Suppressor macrophage (primary cell): ENCODE measurements around the gene NEDD4.
A peak's percentile ranks its signal among the peaks of the same experiment; 100 is the strongest.
"Not testable (repeated sequence)": the region's sequence is repeated elsewhere in the genome, so short reads cannot be mapped to it uniquely, and the experiment has no call there.

Experiments used
- DNase-seq, 4 experiments: peaks; one replicate each; pipeline ENCODE4 v3.0.0-alpha.2; 2020 to 2022
- total RNA-seq, 17 experiments: gene quantifications; one replicate each; lab custom pipeline; 2026; ENCODE audit warnings: mixed read lengths in 6 of 17, inconsistent platforms in 3 of 17; lab: John Stamatoyannopoulos, UW

Gene NEDD4
- total RNA-seq = 6.0 to 16.0 (median 9.4) reads per million in 17 experiments

GRCh38 chr15:55993111-55993803, at the start of gene NEDD4:
NEDD4 (minus strand) TSS chr15:55993612; CDS start chr15:55993555, 57 bp downstream.
- DNase-seq = peak; percentile 70 to 87 (median 80)

- no peak for DNase-seq
Measured at GRCh38 chr15:56042498-56042897, 49.1 kb upstream of the NEDD4 start.

- no peak for DNase-seq
Measured at GRCh38 chr15:56042031-56042430, 48.6 kb upstream of the NEDD4 start.

DNA sequence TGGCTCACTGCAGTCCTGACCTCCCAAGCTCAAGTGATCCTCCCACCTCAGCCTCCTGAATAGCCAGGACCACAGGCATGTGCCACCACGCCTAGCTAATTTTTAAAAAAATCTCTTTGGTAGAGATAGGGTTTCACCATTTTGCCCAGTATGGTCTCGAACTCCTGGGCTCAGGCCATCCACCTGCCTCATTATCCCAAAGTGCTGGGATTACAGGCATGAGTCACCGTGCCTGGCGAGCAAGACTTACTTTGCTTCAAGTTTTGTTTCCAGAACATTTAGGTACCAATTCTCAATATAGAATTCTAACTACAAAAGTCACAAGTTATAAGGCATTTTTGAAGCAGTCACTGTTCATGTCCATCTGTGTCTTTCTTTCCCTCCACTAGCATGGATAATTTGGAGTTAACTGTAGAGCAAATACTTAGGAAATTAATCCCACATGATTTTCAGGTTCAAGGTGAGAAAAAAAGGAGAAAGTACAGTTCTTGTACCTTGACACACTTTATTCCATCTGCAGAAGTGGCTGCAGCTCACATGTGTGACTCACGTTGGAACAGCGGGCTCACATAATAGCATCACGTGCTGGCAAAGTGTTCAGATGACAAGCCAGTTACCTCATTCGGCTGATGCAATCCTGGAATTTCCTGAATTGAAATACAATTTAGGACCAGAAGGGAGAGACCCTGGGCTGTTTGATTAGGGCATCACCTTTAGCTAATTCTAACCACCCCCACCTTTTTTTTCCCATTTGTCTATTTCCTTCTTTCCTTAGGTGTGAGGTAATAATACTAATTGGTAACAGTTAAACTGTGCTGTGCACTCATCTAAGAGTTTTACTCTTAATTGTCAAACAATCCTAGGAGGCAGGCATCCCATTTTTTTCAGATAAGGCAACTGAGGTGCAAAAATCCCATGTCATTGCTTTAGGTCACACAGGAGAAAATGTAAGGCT, 46.9 kb upstream of the NEDD4 start:
- DNase-seq = peak in 3 of 4 experiments; percentile 7 to 25 (median 13)

- DNase-seq = no peak
Measured at GRCh38 chr15:56038707-56039106, 45.3 kb upstream of the NEDD4 start.

DNA sequence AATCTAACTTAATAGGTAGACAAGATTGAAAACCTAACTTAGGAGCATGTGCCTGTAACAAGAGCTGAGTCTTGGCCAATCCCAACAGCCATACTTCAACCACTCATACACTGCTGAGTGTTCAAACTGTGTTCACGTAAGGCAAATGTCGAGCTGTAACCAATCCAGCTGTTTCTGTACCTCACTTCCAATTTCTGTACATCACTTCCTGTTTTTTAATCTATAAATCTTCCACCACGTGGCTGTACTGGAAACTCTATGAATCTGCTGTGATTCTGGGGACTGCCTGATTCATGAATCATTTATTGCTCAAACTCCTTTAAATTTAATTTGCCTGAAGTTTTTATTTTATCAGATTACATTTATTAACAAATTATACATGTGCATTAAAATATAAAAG, 44.6 kb upstream of the NEDD4 start:
- peak in 2 of 4 experiments; percentile 10 to 24 for DNase-seq

DNA sequence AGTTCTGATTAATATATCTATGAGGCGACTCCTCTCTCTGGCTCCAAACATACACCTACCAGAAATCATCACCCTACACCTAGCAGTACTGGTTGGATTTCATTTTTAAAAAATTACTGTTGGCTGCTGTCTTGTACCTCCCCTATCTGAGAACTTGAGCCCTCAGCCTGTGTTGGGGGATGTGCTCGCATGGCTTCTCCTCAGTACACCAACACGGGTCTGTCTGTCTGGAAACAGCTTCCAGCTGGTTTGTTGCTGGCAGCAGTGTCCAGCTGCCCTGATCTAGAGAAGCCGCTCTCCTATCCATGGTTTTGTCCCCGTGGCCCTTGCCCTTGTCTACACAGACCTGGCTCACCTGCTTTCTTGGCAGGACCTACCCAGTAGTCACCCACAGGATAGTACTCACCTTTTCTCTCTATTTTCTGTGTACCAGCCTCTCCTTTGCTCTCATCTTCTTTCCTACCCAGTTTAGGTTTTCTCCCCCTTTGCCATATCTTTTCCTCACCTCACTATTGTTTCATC, 43.2 kb upstream of the NEDD4 start:
- DNase-seq = no peak

DNA sequence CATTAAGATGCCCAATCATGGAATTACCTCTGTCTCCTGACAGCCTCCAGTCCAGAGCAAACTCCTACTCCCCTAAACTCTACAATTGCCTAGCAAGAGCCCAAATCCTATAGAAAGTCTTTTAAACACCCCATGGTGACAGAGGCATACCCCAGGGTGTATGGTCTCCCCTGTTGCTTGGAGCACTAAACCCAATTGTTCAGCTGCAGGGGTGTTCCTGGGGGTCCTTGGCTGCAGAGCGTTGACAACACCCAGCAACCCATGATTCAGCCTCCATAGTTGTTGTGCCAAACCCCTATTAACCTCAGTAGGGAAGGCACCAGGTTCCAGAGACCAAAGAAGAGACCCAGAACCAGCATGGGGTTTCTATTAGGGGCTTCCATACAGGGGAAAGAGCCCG, 41.8 kb upstream of the NEDD4 start:
- no peak for DNase-seq

GRCh38 chr15:56034514-56034913, 41.1 kb upstream of the NEDD4 start:
- no peak for DNase-seq

GRCh38 chr15:56032373-56032772, 39.0 kb upstream of the NEDD4 start:
- DNase-seq = no peak

GRCh38 chr15:56031836-56032235, 38.4 kb upstream of the NEDD4 start:
- DNase-seq = no peak

DNA sequence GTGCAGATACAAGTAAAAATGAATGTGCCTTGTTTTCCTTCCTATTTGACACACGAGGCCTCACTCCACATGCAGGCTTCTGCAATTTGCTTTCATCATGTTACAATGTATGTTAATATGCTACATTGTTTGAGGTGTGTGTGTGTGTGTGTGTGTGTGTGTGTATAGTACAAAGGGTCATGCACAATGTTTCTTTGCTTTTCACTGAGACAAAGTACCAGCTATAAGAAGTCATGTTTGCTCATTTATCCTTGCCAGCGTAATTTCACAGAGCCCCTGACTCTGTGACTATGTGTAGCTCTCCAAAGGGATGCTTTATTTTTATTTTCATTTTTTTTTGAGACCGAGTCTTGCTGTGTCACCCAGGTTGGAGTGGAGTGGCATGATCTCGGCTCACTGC, 38.0 kb upstream of the NEDD4 start:
- DNase-seq = no peak

GRCh38 chr15:56028430-56028829, 35.0 kb upstream of the NEDD4 start:
- no peak for DNase-seq

DNA sequence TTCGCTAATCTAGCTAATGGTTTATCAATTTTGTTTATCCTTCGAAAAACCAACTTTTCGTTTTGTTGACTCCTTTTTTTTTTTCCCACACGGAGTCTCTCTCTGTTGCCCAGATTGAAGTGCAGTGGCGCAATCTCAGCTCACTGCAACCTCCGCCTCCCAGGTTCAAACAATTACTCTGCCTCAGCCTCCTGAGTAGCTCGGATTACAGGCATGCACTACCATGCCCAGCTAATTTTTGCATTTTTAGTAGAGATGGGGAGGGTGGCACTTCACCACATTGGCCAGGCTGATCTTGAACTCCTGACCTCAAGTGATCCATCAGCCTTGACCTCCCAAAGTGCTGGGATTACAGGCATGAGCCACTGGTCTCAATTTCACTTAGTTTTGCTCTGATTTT, 29.7 kb upstream of the NEDD4 start:
- DNase-seq = not testable (repeated sequence)

DNA sequence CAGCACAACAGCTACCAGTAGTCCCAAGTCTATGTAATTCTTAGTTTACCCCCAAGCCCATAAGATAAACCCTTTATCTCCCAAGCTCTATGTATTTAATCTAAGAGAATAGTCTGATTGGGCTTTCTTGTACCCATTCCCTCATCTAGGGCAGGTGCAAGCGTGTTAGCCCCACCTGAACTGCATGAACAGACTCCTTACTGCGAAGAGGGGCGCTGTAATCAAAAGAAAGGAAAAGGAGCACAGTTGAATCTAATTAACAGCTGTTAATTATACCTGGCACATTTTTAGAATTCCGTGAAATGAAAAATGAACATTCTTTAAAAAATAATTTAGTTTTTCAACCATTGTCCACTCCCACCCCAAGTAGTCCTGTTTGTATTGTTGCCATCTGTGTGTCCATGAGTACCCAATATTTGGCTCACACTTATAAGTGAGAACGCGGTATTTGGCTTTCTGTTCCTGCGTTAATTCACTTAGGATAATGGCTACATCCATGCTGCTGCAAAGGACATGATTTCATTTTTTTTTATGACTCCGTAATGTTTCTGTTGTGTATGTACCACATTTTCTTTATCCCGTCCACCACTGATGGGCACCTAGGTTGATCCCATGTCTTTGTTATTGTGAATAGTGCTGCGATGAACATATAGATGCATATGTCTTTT, 26.5 kb upstream of the NEDD4 start:
- no peak for DNase-seq

- no peak for DNase-seq
Measured at GRCh38 chr15:56019060-56019793, 25.8 kb upstream of the NEDD4 start.

- no peak for DNase-seq
Measured at GRCh38 chr15:56017920-56018319, 24.5 kb upstream of the NEDD4 start.

- DNase-seq = no peak
Measured at GRCh38 chr15:56017511-56017910, 24.1 kb upstream of the NEDD4 start.

DNA sequence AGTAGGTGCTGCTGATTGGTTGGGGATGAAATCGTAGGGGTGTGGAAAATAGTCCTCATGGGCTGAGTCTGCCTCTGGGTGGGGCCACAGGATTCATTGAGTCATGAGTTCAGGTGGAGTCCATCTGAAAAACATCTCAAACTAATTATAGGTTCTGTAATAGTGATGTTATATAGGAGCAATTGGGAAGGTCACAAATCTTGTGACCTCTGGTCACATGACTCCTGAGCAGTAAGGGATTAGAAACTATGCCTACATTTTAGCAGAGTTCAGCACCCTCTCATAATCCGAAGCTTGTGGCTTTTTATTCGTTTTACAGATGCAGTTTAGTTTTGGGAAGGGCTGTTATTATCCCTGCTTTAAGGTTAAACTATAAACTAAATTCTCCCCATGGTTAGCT, 22.9 kb upstream of the NEDD4 start:
- no peak for DNase-seq

DNA sequence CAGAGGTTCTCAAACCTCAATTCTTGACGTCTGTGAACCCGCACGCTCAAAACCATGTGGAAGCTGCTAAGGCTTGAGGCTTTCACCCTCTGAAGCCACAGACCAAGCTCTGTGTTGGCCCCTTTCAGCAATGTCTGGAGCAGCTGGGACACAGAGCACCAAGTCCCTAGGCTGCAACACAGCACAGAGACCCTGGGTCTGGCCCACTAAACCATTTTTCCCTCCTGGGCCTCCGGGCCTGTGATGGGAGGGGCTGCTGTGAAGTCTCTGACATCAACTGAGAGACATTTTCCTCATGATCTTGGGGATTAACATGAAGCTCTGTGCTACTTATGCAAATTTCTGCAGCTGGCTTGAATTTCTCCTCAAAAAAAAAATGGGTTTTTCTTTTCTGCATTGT, 21.3 kb upstream of the NEDD4 start:
- DNase-seq = no peak

GRCh38 chr15:56007053-56007452, 13.6 kb upstream of the NEDD4 start:
- DNase-seq = peak in 1 of 4 experiments; percentile 5

DNA sequence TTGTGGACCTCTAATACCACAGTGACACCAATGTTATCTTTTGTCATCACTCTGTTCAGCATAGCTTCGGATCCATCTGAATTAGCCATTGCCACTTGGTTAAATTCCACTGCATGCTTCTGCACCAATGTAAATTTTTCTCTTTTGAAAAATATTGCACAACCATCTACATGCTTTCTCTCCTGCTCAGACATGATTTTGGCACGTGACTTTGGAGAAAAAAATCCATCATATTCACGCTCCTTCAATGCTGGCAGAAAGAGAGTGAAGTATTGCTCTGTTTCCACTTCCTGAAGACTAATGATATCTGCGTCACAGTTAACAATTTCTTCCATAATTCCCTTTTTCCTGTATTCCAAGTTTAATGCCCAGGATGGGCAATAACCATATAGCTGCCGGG, 13.0 kb upstream of the NEDD4 start:
- not testable (repeated sequence) for DNase-seq
